ENCODE measurements around the gene ERCC6. TPM values are rescaled to one million over a fixed set of nuclear protein-coding genes. Genes with fewer than 3 reads are reported as not detected.

ERCC6 gene
- total RNA-seq, 1 experiment from 2014 or later, result 25.7 TPM

DNA sequence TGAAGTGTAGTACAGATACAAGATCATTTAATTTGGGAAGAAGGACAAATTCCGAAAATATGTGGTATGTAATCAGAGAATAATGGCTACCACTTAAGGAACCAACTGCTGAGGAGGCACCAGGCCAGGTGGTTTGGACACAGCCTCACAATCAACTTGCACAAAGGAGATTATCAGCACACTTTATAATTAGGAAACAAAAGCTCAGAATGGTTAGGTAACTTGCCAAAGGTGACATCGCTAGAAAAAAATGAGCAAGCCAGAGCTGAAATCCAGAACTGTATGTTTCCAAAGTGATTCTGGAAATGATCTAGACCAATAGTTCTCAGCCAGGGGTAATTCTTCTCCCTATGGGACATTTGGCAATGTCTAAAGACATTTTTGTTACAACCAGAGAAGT lies 36.6 kb downstream of the ERCC6 start:
- CTCF ChIA-PET, result interaction anchor here (1.4 kb wide), 1 partner anchor 10 kb away, joined by 3 read pairs; no protein-coding TSS in a partner anchor
- Mint-ChIP-seq H3K4me3 (ENCODE audit: low read depth, unreplicated experiment) (no peak overlapping the region), H3K36me3 (ENCODE audit: insufficient read depth, unreplicated experiment) (no peaks in the 10 kb centered on the region), H3K4me1 (ENCODE audit: low read depth, unreplicated experiment) (no peaks in the 10 kb centered on the region), H3K27me3 (ENCODE audit: unreplicated experiment) (no peaks in the 10 kb centered on the region), H3K9me3 (ENCODE audit: low read depth, unreplicated experiment) (no peaks in the 10 kb centered on the region), H3K27ac (ENCODE audit: unreplicated experiment) (no peak overlapping the region)
- no peak for DNase-seq
- intact Hi-C loops (cut with micrococcal nuclease; ENCODE audit: unreplicated experiment), result no loop called here
- TF ChIP-seq, protein P1, sequence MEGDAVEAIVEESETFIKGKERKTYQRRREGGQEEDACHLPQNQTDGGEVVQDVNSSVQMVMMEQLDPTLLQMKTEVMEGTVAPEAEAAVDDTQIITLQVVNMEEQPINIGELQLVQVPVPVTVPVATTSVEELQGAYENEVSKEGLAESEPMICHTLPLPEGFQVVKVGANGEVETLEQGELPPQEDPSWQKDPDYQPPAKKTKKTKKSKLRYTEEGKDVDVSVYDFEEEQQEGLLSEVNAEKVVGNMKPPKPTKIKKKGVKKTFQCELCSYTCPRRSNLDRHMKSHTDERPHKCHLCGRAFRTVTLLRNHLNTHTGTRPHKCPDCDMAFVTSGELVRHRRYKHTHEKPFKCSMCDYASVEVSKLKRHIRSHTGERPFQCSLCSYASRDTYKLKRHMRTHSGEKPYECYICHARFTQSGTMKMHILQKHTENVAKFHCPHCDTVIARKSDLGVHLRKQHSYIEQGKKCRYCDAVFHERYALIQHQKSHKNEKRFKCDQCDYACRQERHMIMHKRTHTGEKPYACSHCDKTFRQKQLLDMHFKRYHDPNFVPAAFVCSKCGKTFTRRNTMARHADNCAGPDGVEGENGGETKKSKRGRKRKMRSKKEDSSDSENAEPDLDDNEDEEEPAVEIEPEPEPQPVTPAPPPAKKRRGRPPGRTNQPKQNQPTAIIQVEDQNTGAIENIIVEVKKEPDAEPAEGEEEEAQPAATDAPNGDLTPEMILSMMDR (IDR thresholded peaks at IDR 0.05; ENCODE audit: unreplicated experiment), result no peak
- BruUV-seq (replicated peaks), result no TSS peak

DNA sequence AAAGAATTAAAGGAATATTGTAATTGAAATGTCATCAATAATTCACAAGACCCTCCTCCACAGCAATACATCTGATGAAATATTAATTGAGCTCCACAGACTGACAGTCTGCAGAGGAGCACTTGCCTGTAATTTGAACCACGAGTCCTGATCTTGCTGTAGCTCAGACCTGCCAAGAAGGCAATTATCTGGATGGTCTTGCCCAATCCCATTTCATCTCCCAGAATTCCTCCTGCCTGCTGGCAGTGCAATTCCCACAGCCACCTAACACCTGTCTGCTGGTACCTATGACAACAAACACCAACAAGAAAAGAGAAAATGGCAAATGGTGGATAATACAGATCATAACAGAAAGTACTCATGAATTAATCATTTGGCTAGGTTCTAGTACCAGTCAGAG lies 38.5 kb downstream of the ERCC6 start:
- Mint-ChIP-seq H3K4me3 (ENCODE audit: low read depth, unreplicated experiment) (no peak overlapping the region), H3K36me3 (ENCODE audit: insufficient read depth, unreplicated experiment) (no peaks in the 10 kb centered on the region), H3K27me3 (ENCODE audit: unreplicated experiment) (no peaks in the 10 kb centered on the region), H3K27ac (ENCODE audit: unreplicated experiment) (no peak overlapping the region), H3K4me1 (ENCODE audit: low read depth, unreplicated experiment) (no peaks in the 10 kb centered on the region), H3K9me3 (ENCODE audit: low read depth, unreplicated experiment) (no peaks in the 10 kb centered on the region)
- CTCF ChIA-PET, result no interaction called here
- no peak for DNase-seq
- BruUV-seq (replicated peaks), result no TSS peak
- intact Hi-C loops (cut with micrococcal nuclease; ENCODE audit: unreplicated experiment), result no loop called here
- TF ChIP-seq, protein P1 (IDR thresholded peaks at IDR 0.05; ENCODE audit: unreplicated experiment), result no peak

DNA sequence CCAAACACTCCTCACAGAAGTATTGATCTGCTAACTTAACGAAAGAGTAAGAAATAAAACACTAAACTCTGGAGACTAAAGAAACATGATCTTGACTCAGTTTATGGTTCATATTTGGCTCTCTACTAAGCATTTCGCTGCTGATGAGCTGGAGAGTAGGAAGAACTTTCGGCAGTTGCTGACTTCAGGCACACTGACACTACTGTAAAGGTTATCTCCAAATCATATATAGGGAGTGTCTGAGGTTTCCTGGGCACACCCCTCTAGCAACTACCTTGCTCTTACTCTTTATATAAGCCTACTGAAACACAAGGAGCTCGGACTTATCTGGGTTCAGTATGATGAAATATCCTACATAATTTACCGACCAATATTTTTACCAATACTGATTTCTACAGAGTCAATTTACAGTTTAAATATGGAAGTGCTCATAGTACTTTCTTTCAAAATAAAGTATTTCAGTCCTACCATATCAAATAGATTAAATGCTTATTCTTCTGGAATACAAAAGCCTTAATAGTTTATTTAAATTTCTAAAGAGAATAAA lies 39.5 kb downstream of the ERCC6 start:
- H3K27ac Mint-ChIP-seq (ENCODE audit: unreplicated experiment), result no peak overlapping the region
- H3K4me3 Mint-ChIP-seq (ENCODE audit: low read depth, unreplicated experiment), result no peak overlapping the region
- H3K9me3 Mint-ChIP-seq (ENCODE audit: low read depth, unreplicated experiment), result no peaks in the 10 kb centered on the region
- no peaks in the 10 kb centered on the region for H3K4me1 Mint-ChIP-seq (ENCODE audit: low read depth, unreplicated experiment)
- H3K27me3 Mint-ChIP-seq (ENCODE audit: unreplicated experiment), result no peaks in the 10 kb centered on the region
- BruUV-seq (replicated peaks), result no TSS peak
- intact Hi-C loops (cut with micrococcal nuclease; ENCODE audit: unreplicated experiment), result no loop called here
- H3K36me3 Mint-ChIP-seq (ENCODE audit: insufficient read depth, unreplicated experiment), result no peaks in the 10 kb centered on the region
- TF ChIP-seq, protein P1 (IDR thresholded peaks at IDR 0.05; ENCODE audit: unreplicated experiment), result no peak
- DNase-seq, result no peak
- CTCF ChIA-PET, result interaction anchor here (1.5 kb wide), 1 partner anchor 11 kb away, joined by 3 read pairs; no protein-coding TSS in a partner anchor

DNA sequence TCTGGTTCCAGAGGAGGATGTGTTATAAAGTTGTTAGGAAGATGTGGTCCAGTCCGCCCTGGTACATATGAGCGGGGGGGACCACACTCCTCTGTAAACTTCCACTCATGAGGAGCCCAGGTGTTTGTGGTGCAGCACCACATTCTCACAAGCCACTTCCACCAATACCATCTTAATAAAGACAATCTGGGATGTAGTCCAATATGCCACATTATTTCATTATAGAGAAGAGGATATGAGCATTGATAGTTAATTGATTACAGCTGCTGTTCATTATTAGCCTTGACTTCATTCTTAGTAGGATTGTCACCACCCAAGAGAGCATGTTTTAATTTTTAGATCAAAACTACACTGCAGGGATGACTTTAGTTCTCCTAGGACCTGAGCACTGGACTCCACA lies 40.5 kb downstream of the ERCC6 start:
- CTCF ChIA-PET, result interaction anchor here (1.5 kb wide), 1 partner anchor 10 kb away, joined by 3 read pairs; no protein-coding TSS in a partner anchor
- intact Hi-C loops (cut with micrococcal nuclease; ENCODE audit: unreplicated experiment), result no loop called here
- TF ChIP-seq, protein P1 (IDR thresholded peaks at IDR 0.05; ENCODE audit: unreplicated experiment), result no peak
- Mint-ChIP-seq H3K27me3 (ENCODE audit: unreplicated experiment) (no peaks in the 10 kb centered on the region), H3K36me3 (ENCODE audit: insufficient read depth, unreplicated experiment) (no peaks in the 10 kb centered on the region), H3K4me1 (ENCODE audit: low read depth, unreplicated experiment) (no peaks in the 10 kb centered on the region), H3K27ac (ENCODE audit: unreplicated experiment) (no peak overlapping the region), H3K9me3 (ENCODE audit: low read depth, unreplicated experiment) (no peaks in the 10 kb centered on the region), H3K4me3 (ENCODE audit: low read depth, unreplicated experiment) (no peak overlapping the region)
- DNase-seq, result no peak
- no TSS peak for BruUV-seq (replicated peaks)
